ENCODE measurements around the gene KLF7.

- TF ChIP-seq, protein P1, sequence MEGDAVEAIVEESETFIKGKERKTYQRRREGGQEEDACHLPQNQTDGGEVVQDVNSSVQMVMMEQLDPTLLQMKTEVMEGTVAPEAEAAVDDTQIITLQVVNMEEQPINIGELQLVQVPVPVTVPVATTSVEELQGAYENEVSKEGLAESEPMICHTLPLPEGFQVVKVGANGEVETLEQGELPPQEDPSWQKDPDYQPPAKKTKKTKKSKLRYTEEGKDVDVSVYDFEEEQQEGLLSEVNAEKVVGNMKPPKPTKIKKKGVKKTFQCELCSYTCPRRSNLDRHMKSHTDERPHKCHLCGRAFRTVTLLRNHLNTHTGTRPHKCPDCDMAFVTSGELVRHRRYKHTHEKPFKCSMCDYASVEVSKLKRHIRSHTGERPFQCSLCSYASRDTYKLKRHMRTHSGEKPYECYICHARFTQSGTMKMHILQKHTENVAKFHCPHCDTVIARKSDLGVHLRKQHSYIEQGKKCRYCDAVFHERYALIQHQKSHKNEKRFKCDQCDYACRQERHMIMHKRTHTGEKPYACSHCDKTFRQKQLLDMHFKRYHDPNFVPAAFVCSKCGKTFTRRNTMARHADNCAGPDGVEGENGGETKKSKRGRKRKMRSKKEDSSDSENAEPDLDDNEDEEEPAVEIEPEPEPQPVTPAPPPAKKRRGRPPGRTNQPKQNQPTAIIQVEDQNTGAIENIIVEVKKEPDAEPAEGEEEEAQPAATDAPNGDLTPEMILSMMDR (IDR thresholded peaks at IDR 0.05): no peak
- TF ChIP-seq POLR2A (IDR thresholded peaks at IDR 0.05) (no peak), EP300 (IDR thresholded peaks at IDR 0.05) (no peak)
Observed at GRCh38 chr2:207113414-207113813, 52.3 kb downstream of the KLF7 start.
